Activated effector memory CD4-positive, alpha-beta T cell treated with anti-CD3 and anti-CD28 coated beads, Interleukin-2, amount 50 U/mL, for 16 hours (primary cell): ENCODE measurements around the gene CAMTA1.
"Not testable (repeated sequence)": the region's sequence is repeated elsewhere in the genome, so short reads cannot be mapped to it uniquely, and the experiment has no call there.

ENCODE experiments used
- DNase-seq: peaks from one replicate; pipeline ENCODE4 v3.0.0-alpha.2; 2020

CAMTA1 gene, protein sequence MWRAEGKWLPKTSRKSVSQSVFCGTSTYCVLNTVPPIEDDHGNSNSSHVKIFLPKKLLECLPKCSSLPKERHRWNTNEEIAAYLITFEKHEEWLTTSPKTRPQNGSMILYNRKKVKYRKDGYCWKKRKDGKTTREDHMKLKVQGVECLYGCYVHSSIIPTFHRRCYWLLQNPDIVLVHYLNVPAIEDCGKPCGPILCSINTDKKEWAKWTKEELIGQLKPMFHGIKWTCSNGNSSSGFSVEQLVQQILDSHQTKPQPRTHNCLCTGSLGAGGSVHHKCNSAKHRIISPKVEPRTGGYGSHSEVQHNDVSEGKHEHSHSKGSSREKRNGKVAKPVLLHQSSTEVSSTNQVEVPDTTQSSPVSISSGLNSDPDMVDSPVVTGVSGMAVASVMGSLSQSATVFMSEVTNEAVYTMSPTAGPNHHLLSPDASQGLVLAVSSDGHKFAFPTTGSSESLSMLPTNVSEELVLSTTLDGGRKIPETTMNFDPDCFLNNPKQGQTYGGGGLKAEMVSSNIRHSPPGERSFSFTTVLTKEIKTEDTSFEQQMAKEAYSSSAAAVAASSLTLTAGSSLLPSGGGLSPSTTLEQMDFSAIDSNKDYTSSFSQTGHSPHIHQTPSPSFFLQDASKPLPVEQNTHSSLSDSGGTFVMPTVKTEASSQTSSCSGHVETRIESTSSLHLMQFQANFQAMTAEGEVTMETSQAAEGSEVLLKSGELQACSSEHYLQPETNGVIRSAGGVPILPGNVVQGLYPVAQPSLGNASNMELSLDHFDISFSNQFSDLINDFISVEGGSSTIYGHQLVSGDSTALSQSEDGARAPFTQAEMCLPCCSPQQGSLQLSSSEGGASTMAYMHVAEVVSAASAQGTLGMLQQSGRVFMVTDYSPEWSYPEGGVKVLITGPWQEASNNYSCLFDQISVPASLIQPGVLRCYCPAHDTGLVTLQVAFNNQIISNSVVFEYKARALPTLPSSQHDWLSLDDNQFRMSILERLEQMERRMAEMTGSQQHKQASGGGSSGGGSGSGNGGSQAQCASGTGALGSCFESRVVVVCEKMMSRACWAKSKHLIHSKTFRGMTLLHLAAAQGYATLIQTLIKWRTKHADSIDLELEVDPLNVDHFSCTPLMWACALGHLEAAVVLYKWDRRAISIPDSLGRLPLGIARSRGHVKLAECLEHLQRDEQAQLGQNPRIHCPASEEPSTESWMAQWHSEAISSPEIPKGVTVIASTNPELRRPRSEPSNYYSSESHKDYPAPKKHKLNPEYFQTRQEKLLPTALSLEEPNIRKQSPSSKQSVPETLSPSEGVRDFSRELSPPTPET (N-terminal part only)

DNA sequence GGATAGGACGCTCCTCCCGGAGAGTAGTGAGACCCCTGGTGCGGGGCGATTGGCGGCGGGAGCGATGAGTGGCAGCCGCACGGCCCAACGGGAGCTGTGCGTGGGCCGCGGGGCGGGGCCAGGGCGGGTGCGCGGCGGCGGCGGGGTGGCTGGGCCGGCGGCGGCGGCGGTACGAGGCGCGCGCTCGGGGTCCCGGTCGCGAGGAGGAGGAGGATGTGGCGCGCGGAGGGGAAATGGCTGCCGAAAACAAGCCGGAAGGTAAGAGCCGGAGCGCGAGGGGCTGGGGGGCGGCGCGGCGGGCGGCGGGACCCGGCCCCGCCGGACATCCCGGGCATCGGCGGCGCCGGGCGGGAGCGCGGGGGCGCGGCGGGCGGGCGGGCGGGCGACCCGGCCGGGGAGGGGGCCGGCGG, at the start of gene CAMTA1:
Gene CAMTA1 (plus strand): TSS at position 137 of the 410 bp plus-strand sequence. CDS start 77 bp downstream, at position 214.
- peak; percentile 100 for DNase-seq

DNA sequence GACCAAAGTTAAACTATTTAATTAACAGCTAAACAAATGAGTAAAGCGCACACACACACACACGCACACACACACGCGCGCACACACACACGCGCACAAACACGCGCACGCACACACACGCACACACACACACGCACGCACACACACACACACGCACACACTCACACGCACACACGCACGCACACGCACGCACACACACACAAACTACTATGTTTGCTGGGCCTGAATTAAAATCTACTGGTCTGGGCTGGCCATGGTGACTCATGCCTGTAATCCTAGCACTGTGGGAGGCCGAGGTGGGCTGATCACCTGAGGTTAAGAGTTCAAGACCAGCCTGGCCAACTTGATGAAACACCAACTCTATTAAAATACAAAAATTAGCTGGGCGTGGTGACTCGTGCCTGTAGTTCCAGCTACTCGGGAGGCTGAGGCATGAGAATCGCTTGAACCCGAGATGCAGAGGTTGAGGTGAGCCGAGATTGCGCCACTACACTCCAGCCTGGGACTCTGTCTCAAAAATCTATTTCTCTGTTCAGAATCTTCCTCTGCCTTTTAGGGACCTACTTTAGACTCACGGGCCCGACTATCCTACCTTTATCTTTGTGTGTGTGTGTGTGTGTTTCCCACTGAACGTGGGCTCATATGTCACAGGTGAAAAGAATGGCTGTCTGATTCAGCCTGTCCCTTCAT, 46.1 kb upstream of the CAMTA1 start:
- no peak for DNase-seq

DNA sequence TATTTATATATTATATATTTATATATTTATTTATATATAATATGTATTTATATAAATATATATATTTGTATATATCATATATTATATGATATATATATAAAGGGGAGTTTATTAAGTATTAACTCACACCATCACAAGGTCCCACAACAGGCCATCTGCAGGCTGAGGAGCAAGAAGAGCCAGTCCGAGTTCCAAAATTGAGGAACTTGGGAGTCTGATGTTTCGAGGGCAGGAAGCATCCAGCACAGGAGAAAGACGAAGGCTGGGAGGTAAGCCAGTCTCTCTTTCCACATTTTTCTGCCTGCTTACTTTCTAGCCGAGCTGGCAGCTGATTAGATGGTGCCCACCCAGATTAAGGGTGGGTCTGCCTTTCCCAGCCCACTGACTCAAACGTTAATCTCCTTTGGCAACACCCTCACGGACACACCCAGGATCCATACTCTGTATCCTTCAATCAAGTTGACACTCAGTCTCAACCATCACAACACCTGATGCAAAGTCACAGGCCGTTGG, 42.5 kb upstream of the CAMTA1 start:
- not testable (repeated sequence) for DNase-seq

DNA sequence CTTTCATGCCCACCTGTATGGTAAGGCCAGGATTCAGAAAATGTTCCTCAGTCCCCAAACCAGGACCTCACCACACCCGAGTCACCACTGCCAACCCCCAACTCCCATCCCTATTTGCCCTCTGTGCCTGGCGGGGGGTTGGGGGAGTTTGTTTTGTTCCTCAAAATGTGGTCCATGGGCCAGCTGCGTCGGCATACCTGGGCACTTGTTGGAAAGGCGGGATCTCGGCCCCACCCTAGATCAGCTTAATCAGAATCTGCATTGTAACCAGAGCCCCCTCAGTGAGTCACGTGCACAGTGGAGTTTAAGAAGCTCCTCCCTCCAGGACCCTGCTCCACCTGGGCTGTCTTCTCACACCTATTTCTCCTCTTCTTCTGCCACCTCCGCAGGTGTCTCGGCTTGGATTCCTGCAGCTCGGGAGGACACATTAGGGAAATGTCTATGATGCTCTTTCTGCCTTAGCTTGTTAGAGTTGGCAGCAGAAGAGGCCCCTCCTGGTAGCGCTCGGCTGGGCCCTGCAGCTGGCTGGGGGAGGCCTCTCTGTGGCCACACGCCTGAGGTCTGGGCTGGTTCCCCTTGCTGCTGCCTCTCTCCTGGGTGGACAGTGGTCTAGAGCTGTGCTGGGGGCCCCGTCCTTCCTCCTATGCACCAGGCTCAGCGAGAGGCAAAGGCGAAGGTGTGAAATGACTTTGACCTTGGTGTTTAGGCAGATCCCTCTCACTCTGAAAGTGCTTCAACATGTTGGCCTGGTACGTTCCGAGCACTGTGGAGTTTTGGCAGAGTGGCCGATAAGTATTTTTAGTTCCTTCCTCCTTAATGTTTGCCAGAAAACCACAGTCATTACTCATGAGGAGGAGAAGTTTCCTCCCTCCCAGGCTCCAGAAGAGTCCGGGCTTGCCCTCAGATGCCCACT, 41.8 kb upstream of the CAMTA1 start:
- DNase-seq: peak; percentile 64

DNA sequence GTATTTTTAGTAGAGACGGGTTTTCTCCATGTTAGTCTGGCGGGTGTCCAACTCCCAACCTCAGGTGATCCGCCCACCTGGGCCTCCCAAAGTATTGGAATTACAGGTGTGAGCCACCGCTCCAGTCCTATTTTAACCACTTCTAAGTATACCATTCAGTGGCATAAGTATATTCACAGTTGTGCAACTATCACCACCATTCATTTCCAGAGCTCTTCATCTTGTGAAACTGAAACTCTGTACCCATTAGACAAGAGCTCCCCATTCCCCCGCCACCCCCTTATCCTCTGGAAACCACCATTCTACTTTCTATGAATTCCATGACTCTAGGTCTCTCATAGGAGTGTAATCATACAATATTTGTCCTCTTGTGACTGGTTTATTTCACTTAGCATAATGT, 40.2 kb upstream of the CAMTA1 start:
- DNase-seq: no peak

DNA sequence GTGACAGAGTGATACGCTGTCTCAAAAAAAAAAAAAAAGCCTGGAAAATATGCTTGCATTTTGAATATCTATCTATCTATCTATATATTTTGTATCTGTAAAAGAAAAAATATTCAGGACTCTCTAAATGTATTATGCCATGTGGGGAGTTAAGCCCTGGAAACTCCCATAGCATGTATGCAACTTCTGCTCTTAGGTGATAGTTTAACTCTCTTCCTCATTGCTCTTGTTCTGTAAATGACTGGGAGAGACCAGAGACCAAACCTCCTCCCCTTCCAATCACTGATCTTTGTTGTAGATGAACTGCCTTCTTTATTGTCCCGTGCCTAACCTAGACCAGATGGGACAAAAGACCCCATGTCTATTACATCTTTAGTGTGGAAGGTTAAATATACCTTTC, 37.6 kb upstream of the CAMTA1 start:
- DNase-seq: no peak

DNA sequence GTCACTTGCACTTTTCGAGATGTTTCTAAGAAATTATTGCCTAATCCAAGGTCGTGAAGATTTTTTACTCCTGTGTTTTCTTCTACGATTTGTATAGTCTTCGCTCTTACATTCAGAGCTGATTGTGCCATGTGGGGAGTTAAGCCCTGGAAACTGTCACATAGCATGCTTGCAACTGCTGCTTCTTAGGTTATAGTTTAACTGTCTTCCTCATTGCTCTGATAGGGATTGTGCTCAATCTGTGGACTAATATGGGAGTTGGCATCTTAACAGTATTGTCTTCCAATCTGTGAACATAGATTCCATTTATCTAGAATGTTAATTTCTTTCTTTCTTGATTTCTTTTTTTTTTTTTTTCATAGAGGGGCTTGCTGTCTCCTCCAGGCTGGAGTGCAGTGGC, 34.8 kb upstream of the CAMTA1 start:
- DNase-seq: no peak

DNA sequence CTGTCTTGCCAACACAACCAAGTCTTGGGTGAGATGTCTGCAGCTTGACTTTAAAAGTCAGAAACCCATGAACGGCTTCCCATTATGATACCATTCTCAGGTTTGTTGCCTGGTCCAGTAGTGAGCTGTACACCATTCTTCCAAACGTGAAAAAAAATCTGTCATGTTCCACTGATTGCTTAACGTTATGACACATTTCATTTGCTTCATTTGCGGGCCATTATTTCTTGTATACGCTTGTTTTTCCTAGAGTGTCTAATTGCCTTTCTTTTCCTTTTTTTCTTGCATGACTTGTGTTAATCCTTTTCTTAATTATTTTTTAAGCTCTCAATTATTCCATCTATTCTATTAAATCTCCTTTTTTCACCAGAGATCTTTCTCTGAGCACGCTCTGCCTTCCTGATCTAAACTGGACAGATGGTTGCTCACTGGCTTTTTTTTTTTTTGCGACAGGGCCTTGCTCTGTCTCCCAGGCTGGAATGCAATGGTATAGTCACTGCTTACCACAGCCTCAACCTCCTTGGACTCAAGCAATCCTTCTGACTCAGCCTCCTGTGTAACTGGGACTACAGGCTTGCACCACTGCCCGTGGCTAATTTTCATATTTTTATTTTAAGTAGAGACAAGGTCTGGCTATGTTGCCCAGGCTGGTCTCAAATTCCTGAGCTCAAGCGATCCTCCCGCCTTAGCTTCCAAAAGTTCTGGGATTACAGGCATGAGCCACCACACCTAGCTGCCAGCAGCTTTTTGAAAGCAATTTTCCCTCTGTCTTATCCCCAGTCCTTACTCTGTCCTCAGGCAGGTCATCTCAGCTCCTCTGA, 31.7 kb upstream of the CAMTA1 start:
- DNase-seq: no peak

DNA sequence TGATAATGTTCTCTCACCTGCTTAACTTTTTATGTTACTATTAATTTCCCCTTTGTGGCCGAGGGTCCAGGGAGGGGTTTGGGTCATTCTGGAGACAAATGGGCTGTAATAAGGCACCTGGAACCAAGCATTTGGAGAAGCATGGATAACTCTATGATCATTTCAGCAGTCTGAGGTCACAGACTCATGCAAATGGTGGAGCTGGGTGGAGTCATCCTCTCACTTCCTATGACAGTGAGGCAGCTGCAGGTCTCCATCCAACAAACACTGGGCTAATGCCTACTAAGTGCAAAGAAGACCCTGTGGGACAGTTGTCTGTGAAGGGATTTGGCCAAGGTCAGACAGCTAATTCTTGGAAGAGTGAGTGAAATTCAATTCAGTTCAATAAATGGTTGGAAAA, 28.8 kb upstream of the CAMTA1 start:
- DNase-seq: no peak

DNA sequence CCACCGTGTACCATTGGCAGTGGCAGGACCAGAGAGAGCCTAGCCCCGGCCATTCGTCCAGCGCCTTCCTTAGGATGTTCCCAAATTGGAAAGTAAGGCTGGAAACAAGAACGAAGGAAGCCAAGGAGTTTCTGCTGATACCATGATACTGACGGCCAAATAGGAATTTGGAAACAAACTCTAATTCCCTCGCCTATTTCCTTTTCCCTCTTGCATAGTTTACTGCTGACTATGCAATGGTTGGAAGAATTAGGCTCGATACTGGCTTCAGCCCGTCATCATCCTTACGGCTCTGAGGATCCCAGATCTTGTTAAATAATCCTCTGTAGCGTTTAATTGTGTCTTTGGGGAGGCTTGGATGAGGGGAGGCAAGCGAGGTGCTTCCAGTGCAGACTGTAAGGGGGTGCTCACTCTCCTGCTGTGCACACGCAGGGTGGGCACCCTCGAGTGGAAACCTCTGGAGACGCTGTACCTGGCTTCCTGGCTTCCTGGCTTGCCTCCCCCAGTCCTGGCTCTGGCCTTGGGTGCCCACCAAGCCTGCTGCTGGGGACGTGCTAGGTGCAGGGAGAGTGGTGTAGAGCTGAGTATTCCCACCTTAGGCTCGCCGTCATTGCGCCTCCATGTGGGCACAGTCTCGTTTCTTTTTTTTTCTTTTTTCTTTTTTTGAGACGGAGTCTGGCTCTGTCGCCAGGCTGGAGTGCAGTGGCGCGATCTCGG, 27.4 kb upstream of the CAMTA1 start:
- no peak for DNase-seq

DNA sequence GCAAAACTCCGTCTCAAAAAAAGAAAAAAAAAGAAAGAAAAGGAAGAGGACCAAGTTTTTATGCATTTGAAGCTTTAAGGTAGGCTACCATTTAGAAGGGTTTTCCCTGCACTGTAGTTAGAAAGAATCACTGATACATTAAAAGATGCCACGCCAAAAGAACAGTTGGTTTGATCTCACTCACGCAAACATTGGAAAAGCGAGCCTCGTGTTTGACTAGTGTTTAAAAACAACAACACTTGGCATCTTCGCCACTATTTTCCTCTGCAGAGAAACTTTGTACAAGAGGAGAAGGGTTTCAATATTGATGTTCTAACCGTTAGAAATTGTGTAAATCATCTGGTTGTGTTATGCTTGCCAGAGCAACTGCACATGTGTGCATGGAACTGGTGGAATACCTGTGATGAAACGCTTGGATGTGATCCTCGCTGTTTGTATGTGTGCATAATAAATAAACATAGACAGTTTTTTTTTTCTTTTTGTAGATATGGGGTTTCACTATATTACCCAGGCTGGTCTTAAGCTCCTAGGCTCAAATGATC, 24.0 kb upstream of the CAMTA1 start:
- DNase-seq: no peak

DNA sequence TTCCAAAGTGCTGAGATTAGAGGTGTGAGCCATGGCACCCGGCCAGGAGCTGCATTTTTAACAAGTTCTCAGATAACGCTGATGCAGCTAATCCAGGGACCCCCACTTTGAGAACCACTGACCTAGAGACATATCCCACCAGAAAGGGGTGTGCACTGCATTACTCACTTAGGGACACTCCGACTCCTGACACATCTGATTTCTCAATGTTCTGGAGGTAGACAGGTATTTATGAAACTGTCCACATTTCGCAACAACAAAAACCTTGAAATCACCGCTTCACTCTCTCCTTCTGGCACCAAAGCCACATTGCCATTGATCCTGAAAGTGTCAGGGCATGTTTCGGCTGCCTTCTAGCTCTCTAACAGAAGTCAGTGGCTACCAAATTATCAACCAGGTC, 23.2 kb upstream of the CAMTA1 start:
- no peak for DNase-seq

DNA sequence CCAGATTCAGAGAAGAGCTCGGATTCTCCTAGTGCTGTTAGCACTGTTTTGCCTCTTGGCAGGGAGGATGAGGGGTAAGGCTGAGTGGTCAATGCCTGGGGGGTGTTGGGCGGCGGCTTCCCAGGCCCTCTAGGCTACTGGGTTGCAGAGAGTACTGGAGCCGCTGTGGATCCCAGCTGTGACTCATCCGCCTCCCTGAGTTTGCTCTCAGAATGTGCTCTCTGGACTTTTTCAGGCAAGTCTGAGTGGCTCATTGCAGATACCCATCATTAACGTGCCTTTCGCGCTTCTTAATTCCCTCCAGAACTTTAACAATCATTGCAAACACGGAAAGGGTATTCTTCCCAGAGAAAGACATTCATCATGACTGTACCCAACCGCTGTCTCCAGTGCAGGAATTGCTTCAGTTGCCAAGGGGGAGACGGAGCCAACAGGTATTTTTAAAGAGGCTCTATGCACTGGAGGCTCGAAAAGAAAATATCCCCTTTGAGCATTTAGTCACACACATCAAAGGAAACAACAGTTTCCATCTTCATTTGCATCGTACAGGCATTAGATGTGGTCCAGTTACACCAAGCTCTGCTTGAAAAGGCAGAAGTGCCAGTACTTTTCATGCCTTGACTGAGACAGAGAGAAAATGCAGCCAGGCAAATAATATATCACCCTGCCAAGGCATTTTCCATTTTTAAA, 14.4 kb upstream of the CAMTA1 start:
- DNase-seq: no peak

DNA sequence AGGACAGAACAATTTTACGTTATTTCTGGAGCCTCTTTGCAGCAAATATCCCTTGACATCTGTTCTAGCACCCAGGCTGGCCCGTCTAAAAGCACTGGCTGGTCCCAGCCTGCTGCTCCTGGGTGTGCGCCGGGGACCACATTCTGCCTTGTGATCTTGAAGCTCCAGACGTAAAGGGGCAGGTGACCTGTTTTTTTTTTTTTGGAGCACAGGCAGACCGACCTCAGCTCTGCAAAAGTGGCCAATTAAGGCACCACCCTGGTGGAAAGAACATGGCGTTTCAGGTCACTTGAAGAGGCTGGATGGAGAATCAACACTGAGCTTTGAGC, 13.8 kb upstream of the CAMTA1 start:
- DNase-seq: no peak

DNA sequence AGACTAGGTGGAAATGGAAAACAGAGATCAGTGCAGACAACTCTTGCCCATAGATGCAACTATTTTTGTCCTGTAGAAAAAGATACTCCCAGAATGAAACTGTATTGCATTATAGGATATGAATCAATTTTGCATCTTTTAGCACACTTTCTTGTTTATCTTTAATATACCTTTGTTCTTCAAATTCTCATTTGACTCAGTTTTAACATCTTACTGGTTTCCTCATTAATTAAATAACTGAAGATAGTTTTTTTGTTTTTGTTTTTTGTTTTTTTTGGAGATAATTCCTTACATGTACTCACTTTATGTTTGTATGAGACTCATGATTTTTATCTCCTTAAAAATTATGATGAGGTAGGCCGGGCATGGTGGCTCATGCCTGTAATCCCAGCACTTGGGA, 10.9 kb upstream of the CAMTA1 start:
- no peak for DNase-seq

DNA sequence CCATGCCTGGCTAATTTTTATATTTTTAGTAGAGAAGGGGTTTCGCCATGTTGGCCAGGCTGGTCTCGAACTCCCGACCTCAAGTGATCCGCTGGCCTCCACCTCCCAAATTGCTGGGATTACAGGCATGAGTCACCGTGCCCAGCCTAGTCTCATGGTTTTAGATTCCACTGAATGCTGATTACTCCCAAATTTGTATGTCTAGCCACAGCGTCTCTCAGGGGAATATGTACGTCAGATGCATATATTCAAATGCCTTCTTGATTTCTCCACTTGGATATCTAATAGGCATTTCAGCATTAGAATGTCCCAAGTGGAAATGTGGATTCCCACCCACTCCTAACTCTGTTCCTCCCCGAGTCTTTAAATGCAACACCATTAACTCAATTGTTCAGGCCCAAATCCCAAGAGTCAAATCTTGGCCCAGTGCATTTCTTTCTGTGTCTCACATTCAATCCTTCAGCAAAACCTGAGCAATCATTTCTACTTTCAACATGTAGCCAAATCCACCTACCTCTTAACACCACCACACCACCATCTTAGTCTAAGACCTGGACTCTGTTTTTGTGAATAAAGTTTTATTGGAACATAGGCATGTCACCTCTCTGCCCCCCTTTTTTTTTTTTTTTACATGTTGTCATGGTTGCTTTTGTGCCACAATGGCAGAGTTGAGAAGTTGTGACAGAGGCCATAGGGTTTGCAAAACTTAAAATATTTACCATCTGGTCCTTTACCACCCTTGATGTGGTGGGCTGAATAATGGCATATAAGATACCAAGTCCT, 9.8 kb upstream of the CAMTA1 start:
- no peak for DNase-seq

DNA sequence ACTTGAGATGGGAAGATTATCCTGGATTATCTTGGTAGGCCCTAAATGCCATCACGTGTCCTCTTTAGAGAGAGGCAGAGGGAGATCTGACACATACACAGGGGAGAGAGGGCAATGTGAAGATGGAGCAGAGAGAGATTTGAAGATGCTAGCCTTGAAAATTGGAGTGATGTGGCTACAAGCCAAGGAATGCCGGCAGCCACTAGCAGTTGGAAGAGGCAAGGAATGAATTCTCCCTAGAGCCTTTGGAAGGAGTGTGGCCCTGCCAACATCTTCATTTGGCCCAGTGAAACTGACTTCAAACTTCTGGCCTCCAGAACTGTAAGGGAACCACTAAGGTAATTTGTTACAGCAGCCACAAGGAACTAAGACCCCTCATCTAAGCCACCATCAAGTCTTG, 8.9 kb upstream of the CAMTA1 start:
- DNase-seq: no peak

DNA sequence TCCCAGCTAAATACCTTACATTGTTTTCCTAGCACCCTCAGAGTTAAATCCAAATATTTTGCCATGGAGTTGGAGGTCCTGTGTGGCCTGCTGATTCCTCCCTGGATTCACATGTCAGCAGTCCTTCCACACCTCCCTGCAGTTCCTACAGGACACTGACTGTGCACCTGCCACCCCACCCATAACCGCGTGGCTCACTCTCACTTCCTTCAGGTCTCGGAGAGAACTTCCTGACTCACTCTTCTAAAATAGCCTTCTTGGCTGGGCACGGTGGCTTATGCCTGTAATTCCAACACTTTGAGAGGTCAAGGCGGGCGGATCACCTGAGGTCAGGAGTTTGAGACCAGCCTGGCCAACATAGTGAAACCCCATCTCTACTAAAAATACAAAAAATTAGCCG, 8.4 kb upstream of the CAMTA1 start:
- no peak for DNase-seq
